HepG2 (cell line): Measurements from ENCODE around the gene FMNL2. TPM values are rescaled to one million over a fixed set of nuclear protein-coding genes. Genes with fewer than 3 reads are reported as not detected.

Experiments used
- CTCF ChIP-seq: sonication (generic); formaldehyde crosslinking; IDR thresholded peaks from 2 replicates; pipeline ENCODE4 v1.5.0; 2020; ENCODE audit warnings: mild to moderate bottlenecking, missing genetic modification reagents, moderate library complexity
- FIP1L1 ChIP-seq: fragments of 200-400 bp; formaldehyde crosslinking; IDR thresholded peaks from 2 replicates; pipeline ENCODE4 v1.6.1; 2018; ENCODE audit warnings: low read depth, mild to moderate bottlenecking, low read length, moderate library complexity, borderline replicate concordance; ENCODE audit not compliant: insufficient read depth
- GMEB1 ChIP-seq: sonication (generic); formaldehyde crosslinking; IDR thresholded peaks from 2 replicates; pipeline ENCODE4 v1.5.1; 2020; ENCODE audit warnings: missing genetic modification reagents, mild to moderate bottlenecking, borderline replicate concordance
- HBP1 ChIP-seq: IDR thresholded peaks from 2 replicates; pipeline ENCODE4 v1.6.1; 2016; ENCODE audit warnings: low read depth, control low read depth
- KDM1A ChIP-seq: IDR thresholded peaks from 2 replicates; pipeline ENCODE4 v1.6.1; 2016; ENCODE audit warnings: missing compliant biosample characterization
- MBD4 ChIP-seq: IDR thresholded peaks from 2 replicates; pipeline ENCODE4 v1.6.1; 2012; ENCODE audit warnings: low read length, inconsistent platforms, borderline replicate concordance
- MIER3 ChIP-seq: IDR thresholded peaks from 2 replicates; pipeline ENCODE4 v1.6.1; 2016; ENCODE audit warnings: missing compliant biosample characterization, borderline replicate concordance
- RELA ChIP-seq: sonication (generic); formaldehyde crosslinking; IDR thresholded peaks from 2 replicates; pipeline ENCODE4 v1.4.0; 2020; ENCODE audit warnings: missing genetic modification reagents
- RFXANK ChIP-seq: IDR thresholded peaks from 2 replicates; pipeline ENCODE4 v1.6.1; 2016
- SOX5 ChIP-seq: IDR thresholded peaks from 2 replicates; pipeline ENCODE4 v1.6.1; 2016; ENCODE audit warnings: borderline replicate concordance
- ZFP36L1 ChIP-seq: sonication (generic); formaldehyde crosslinking; IDR thresholded peaks from 2 replicates; pipeline ENCODE4 v1.8.0; 2022; ENCODE audit warnings: mild to moderate bottlenecking, missing genetic modification reagents, moderate library complexity
- ZNF569 ChIP-seq: sonication (generic); formaldehyde crosslinking; IDR thresholded peaks from 2 replicates; pipeline ENCODE4 v1.5.0; 2020; ENCODE audit warnings: mild to moderate bottlenecking, missing genetic modification reagents, moderate library complexity, borderline replicate concordance
- ZNF609 ChIP-seq: sonication (generic); formaldehyde crosslinking; IDR thresholded peaks from 2 replicates; pipeline ENCODE4 v1.4.0; 2020; ENCODE audit warnings: mild to moderate bottlenecking, missing genetic modification reagents, borderline replicate concordance
- ZNF639 ChIP-seq: conservative IDR thresholded peaks from 2 replicates; pipeline ENCODE4 v1.6.1; 2018; ENCODE audit warnings: missing genetic modification reagents
- polyA plus RNA-seq, 8 experiments: library from polyadenylated mRNA; depleted of rRNA in 3 of 8; stranded (reverse) in 7 of 8; unstranded in 1 of 8; fragments of >200 nt; fragmentation: Illumina TruSeq in 4 of 8; extraction: Trizol in 4 of 8; gene quantifications; 2 replicates each; pipeline versions ENCODE4 v1.2.1 to v1.2.3, GENCODE V29; 2011 to 2016; ENCODE audit warnings: low read depth in 4 of 8, missing spikeins in 1 of 8, mixed read lengths in 1 of 8; ENCODE audit not compliant: insufficient read depth in 1 of 8
- total RNA-seq, 5 experiments: library from RNA; depleted of rRNA; stranded (reverse); fragments of >200 nt; fragmentation: Illumina TruSeq; extraction: Trizol; gene quantifications; 2 replicates each; pipeline ENCODE4 v1.2.3, GENCODE V29; 2016; ENCODE audit warnings: low read depth in 1 of 5

The FMNL2 gene
- total and polyA plus RNA-seq, 2 of the 13 experiments (the other 11 are each of a cell fraction or from before 2014, with no cell fraction given): 66.5 to 67.7 TPM

GRCh38 chr2:152409386-152410164 is 74.6 kb downstream of the FMNL2 start (continued):
- 0 out of 2 replicates have a peak, but pooled peaks have one; percentile 12 for TF ChIP-seq CTCF (CRISPR knock-in tag)
- no peak for TF ChIP-seq RFXANK
- peak; percentile 62; the same call in 1 of the 2 replicates for TF ChIP-seq MBD4
- no peak for TF ChIP-seq FIP1L1
- no peak for TF ChIP-seq ZNF609
- no peak for TF ChIP-seq KDM1A (CRISPR knock-in tag)
- TF ChIP-seq SOX5 (CRISPR knock-in tag): no peak
- no peak for TF ChIP-seq MIER3 (CRISPR knock-in tag)
- TF ChIP-seq ZFP36L1 (CRISPR knock-in tag): 0 out of 2 replicates have a peak, but pooled peaks have one; percentile 83
- TF ChIP-seq ZNF569 (CRISPR knock-in tag): peak; percentile 80; the same call in 1 of the 2 replicates
- TF ChIP-seq RELA (CRISPR knock-in tag): no peak
- peak; percentile 56; the same call in 1 of the 2 replicates for TF ChIP-seq GMEB1 (CRISPR knock-in tag)
- no peak for TF ChIP-seq ZNF639
- no peak for TF ChIP-seq HBP1 (CRISPR knock-in tag)
